ENCODE results near the gene HID1. TPM values are rescaled to one million over a fixed set of nuclear protein-coding genes. Genes with fewer than 3 reads are reported as not detected.
"Not testable (repeated sequence)": the region's sequence is repeated elsewhere in the genome, so short reads cannot be mapped to it uniquely, and the experiment has no call there.

HID1 gene
- total RNA-seq: 1 to 10 TPM; 1.6 to 2.8 TPM

GRCh38 chr17:74972107-74972972, at the start of gene HID1:
Gene HID1 (minus strand): TSS chr17:74972759. CDS start chr17:74972656, 103 bp downstream.
- peak; percentile 85 to 94 for ATAC-seq
- Mint-ChIP-seq H3K9me3 (no peaks in the 10 kb centered on the region), H3K27ac (no peak within 1 kb of the TSS), H3K36me3 (no peaks in the 10 kb centered on the region)
- DNase-seq (ENCODE audit: low spot score in 2 of 2): peak in 1 of 2 donors; percentile 73

- DNase-seq (ENCODE audit: low spot score in 2 of 2): no peak
- Mint-ChIP-seq H3K36me3 (peaks cover 5 to 18% of the 10 kb centered on the region in 2 donors), H3K9me3 (no peaks in the 10 kb centered on the region)
Measured at GRCh38 chr17:75020331-75021110, 48.0 kb upstream of the HID1 start.

GRCh38 chr17:75019710-75020109, 47.2 kb upstream of the HID1 start:
- Mint-ChIP-seq H3K36me3 (peaks cover 5 to 10% of the 10 kb centered on the region in 2 donors), H3K9me3 (no peaks in the 10 kb centered on the region), H3K27ac (no peak overlapping the region)
- DNase-seq (ENCODE audit: low spot score in 2 of 2): no peak
- no peak for ATAC-seq

More at GRCh38 chr17:75020331-75021110, 48.0 kb upstream of the HID1 start:
- no peak overlapping the region for H3K27ac Mint-ChIP-seq
- no peak for ATAC-seq

- DNase-seq (ENCODE audit: low spot score in 2 of 2) (no peak), ATAC-seq (no peak)
- Mint-ChIP-seq H3K36me3 (peaks cover 5 to 6% of the 10 kb centered on the region in 2 donors), H3K9me3 (no peaks in the 10 kb centered on the region), H3K27ac (no peak overlapping the region)
Measured at GRCh38 chr17:75019146-75019545, 46.6 kb upstream of the HID1 start.

- Mint-ChIP-seq H3K9me3 (no peaks in the 10 kb centered on the region), H3K36me3 (peaks cover 0 to 12% of the 10 kb centered on the region in 2 donors), H3K27ac (peak overlapping the region; percentile 70 to 91)
- DNase-seq (ENCODE audit: low spot score in 2 of 2) (no peak), ATAC-seq (no peak)
Measured at GRCh38 chr17:75013092-75013559, 40.6 kb upstream of the HID1 start.

GRCh38 chr17:75012346-75013091, 40.0 kb upstream of the HID1 start, which contains the start of gene MRPL58:
Gene MRPL58 (plus strand): TSS chr17:75012670. CDS start chr17:75012687, 17 bp downstream.
- Mint-ChIP-seq H3K27ac (peak within 1 kb of the TSS; percentile 91 to 96), H3K9me3 (no peaks in the 10 kb centered on the region), H3K36me3 (peaks cover 0 to 12% of the 10 kb centered on the region in 2 donors)
- peak; percentile 89 to 94 for ATAC-seq
- DNase-seq (ENCODE audit: low spot score in 2 of 2): peak; percentile 82 to 84

- no peak for DNase-seq (ENCODE audit: low spot score in 2 of 2)
- Mint-ChIP-seq H3K36me3 (peaks cover 0 to 12% of the 10 kb centered on the region in 2 donors), H3K9me3 (no peaks in the 10 kb centered on the region), H3K27ac (peak overlapping the region; percentile 91 to 96)
- no peak for ATAC-seq
Measured at GRCh38 chr17:75012096-75012345, 39.5 kb upstream of the HID1 start.

GRCh38 chr17:75011401-75012095, 39.0 kb upstream of the HID1 start:
- Mint-ChIP-seq H3K9me3 (no peaks in the 10 kb centered on the region), H3K27ac (peak overlapping the region; percentile 91 to 96)
- no peak for ATAC-seq

GRCh38 chr17:75010683-75011400, 38.3 kb upstream of the HID1 start:
- Mint-ChIP-seq H3K36me3 (peaks cover 0 to 12% of the 10 kb centered on the region in 2 donors), H3K27ac (peak overlapping the region; percentile 32 to 91), H3K9me3 (no peaks in the 10 kb centered on the region)
- ATAC-seq (peak; percentile 35 to 46), DNase-seq (ENCODE audit: low spot score in 2 of 2) (peak in 1 of 2 donors; percentile 18)

More at GRCh38 chr17:75011401-75012095, 39.0 kb upstream of the HID1 start:
- peaks cover 0 to 12% of the 10 kb centered on the region in 2 donors for H3K36me3 Mint-ChIP-seq
- DNase-seq (ENCODE audit: low spot score in 2 of 2): no peak

GRCh38 chr17:75009139-75009724, 36.7 kb upstream of the HID1 start:
- Mint-ChIP-seq H3K9me3 (no peaks in the 10 kb centered on the region), H3K36me3 (peaks cover 0 to 12% of the 10 kb centered on the region in 2 donors), H3K27ac (peak overlapping the region in 1 of 2 donors; percentile 39)
- ATAC-seq (no peak), DNase-seq (ENCODE audit: low spot score in 2 of 2) (no peak)

- H3K36me3 Mint-ChIP-seq: peaks cover 0 to 7% of the 10 kb centered on the region in 2 donors
- H3K27ac Mint-ChIP-seq: no peak overlapping the region
- no peak for ATAC-seq
Measured at GRCh38 chr17:75008373-75008772, 35.8 kb upstream of the HID1 start.

GRCh38 chr17:75006653-75007052, 34.1 kb upstream of the HID1 start:
- Mint-ChIP-seq H3K36me3 (no peaks in the 10 kb centered on the region), H3K9me3 (no peaks in the 10 kb centered on the region), H3K27ac (peak overlapping the region in 1 of 2 donors; percentile 17)
- ATAC-seq (no peak), DNase-seq (ENCODE audit: low spot score in 2 of 2) (no peak)

More at GRCh38 chr17:75008373-75008772, 35.8 kb upstream of the HID1 start:
- DNase-seq (ENCODE audit: low spot score in 2 of 2): no peak
- H3K9me3 Mint-ChIP-seq: no peaks in the 10 kb centered on the region

GRCh38 chr17:75006084-75006483, 33.5 kb upstream of the HID1 start:
- H3K27ac Mint-ChIP-seq: peak overlapping the region; percentile 22 to 29
- H3K9me3 Mint-ChIP-seq; H3K36me3 Mint-ChIP-seq; ATAC-seq; DNase-seq (ENCODE audit: low spot score in 2 of 2): not testable (repeated sequence)

- Mint-ChIP-seq H3K36me3 (no peaks in the 10 kb centered on the region), H3K27ac (peak overlapping the region in 1 of 2 donors; percentile 4), H3K9me3 (no peaks in the 10 kb centered on the region)
- ATAC-seq (no peak), DNase-seq (ENCODE audit: low spot score in 2 of 2) (no peak)
Measured at GRCh38 chr17:75005291-75005690, 32.7 kb upstream of the HID1 start.

GRCh38 chr17:75004371-75004770, 31.8 kb upstream of the HID1 start:
- Mint-ChIP-seq H3K9me3 (no peaks in the 10 kb centered on the region), H3K27ac (no peak overlapping the region), H3K36me3 (no peaks in the 10 kb centered on the region)
- DNase-seq (ENCODE audit: low spot score in 2 of 2) (no peak), ATAC-seq (no peak)
